GM21737 (cell line): ENCODE measurements around the gene AFF1.
A peak's percentile ranks its signal among the peaks of the same experiment; 100 is the strongest.
"Not testable (repeated sequence)": the region's sequence is repeated elsewhere in the genome, so short reads cannot be mapped to it uniquely, and the experiment has no call there.

ENCODE experiments used
- ATAC-seq: cut with Tn5 transposase; IDR thresholded peaks from one replicate; pipeline ENCODE4 v1.9.1; 2021; ENCODE audit warnings: mild to moderate bottlenecking, moderate library complexity; ENCODE audit not compliant: unreplicated experiment

The AFF1 gene

GRCh38 chr4:87128006-87128705 lies 193.3 kb downstream of the AFF1 start:
- ATAC-seq, result no peak

GRCh38 chr4:87129681-87130080 lies 194.9 kb downstream of the AFF1 start:
- ATAC-seq, result no peak

GRCh38 chr4:87130985-87131703 lies 196.3 kb downstream of the AFF1 start:
- ATAC-seq, result no peak

DNA sequence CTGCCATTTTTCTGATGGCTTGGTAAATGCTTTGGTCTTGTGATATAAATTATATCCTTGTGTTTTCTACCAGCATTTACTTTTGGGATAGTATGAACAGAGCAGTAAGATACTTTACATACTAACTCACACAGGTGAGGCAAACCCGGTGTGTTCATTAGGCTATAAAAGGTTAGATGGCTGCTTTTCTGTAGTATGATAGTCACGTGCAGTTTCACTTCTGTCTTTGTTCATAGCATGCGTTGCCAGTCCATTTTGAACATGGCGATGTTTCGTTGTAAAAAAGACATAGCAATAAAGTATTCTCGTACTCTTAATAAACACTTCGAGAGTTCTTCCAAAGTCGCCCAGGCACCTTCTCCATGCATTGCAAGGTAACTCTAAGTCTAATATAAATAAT lies 197.2 kb downstream of the AFF1 start:
- ATAC-seq, result no peak

- ATAC-seq, result no peak
Measured at GRCh38 chr4:87133183-87133582, 198.4 kb downstream of the AFF1 start.

- no peak for ATAC-seq
Measured at GRCh38 chr4:87134122-87134521, 199.3 kb downstream of the AFF1 start.

DNA sequence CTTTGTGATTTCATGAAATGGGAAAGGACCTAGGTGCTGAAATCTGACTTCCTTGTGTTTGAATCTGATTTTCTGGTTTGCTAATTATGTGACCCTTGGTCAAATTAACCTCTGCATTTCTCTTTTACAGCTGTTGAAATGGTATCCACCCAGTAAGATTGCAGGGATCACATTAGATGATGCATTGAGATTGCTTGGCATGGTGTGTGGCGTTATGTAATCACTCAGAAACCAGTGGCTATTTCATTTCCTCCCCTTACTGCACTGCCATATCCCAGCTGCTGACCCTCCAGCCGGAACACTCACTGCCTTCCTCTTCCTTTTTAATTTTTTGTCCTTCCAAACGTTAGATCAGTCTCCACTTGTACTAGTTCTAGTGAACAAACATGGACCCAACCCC lies 206.6 kb downstream of the AFF1 start:
- ATAC-seq, result no peak

DNA sequence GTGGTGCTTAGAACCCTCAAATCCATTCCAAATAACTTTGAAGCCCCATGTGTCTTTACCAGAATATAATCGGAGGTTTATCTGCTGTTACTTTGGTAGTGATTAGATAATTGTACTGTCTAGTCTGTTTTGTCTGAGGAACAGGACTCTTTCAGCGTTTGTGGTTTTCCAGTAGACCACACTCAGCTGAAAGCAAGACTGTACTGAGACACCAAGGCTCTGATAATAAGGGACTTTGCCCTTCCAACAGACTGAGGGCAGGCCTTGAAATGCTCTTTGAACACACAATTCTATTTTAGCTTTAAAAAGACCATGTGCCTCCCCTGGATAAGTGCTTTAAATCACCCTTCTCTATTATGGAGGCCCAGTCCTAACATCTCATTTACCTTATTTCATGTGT lies 209.5 kb downstream of the AFF1 start:
- ATAC-seq, result no peak

- not testable (repeated sequence) for ATAC-seq
Measured at GRCh38 chr4:87145934-87146333, 211.1 kb downstream of the AFF1 start.

DNA sequence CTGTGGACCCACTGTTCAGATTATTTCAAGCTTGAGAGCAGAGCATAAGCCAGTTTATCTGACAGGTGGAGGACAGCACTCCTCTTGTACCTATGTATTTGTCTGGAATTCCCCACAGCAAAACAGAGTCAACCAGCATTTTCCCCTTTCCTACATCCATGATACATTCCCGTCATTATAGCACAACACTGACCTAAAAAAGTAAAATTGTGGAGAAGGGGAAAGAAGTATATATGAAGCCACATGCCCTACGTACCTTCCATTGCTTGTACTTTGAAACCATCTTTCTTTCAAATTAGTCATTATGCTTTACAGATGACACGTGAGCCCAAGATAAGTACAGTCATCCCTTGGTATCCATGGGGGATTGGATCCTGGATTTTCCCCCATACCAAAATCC lies 212.3 kb downstream of the AFF1 start:
- no peak for ATAC-seq

- peak; percentile 53 for ATAC-seq
Measured at GRCh38 chr4:87150498-87151261, 215.9 kb downstream of the AFF1 start.

GRCh38 chr4:87151730-87152129 lies 216.9 kb downstream of the AFF1 start:
- ATAC-seq, result no peak

- ATAC-seq, result no peak
Measured at GRCh38 chr4:87152310-87153041, 217.7 kb downstream of the AFF1 start.

DNA sequence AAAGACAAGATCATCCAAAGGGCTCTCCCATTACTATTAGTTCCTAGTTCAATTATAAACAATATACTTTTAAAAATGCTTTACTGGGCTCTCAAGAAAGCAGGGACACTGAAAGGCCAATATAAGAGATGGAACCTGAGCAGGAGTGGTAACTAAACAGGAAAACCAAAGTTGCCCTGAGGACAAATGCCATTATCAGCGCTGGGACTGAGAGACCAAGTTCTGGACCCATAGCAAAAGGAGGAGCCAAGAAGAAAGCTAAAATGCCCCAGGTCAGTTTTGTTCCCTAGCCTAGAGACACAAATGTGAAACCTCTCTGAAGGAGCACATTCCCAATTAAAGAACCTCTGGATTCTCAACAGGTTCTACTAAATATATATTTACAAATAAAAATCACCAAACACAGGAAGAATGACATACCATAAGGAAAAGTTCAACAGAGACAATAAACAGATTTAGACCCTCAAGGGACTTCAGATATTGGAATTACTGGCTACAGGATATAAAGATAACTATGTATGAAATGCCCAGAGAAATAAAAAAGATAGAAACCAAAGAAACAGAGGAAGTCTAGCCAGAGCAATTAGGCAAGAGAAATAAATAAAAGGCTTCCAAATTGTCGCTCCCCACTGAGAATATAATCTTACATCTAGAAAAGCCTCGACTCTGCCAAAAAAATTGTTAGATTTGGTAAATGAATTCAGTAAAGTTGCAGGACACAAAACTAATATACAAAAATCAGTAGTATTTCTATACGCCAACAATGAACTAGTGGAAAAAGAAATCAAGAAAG lies 218.5 kb downstream of the AFF1 start:
- no peak for ATAC-seq

DNA sequence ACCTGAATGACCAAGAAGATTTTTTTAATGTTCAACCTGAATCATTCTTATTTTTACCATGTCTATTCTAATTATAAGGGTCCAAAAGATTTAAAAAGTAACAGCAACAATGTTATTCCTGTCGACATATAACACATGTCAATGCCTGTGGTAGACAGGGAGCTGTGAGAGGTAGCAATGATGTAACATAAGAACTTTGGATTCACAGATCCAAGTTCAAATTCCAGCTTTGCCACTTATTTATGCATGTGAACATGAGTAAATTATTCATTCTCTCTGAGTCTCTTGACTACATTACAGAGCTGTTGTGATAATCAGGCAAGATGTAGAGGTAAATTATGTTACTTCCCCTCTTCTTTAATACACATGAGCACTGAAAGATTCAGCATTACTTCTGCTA lies 231.1 kb downstream of the AFF1 start:
- no peak for ATAC-seq

- ATAC-seq, result no peak
Measured at GRCh38 chr4:87166296-87166854, 231.6 kb downstream of the AFF1 start.

DNA sequence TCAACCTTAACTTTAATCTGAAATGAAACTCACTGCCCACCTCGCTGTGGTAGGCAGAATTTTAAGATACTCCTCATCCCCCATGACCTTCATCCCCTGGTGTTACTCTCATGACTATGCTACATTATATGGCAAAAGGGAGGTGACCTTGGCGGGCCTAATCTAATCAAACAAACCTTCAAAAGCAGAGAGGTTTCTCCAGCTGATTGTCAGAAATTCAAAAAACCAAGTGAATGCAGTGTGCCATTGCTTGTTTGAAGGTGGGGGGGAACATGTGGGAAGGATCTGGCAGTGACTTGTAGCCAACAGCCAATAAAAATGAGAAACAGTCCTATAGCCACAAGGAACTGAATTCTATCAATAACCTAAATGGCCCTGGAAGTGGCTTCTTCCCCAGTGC lies 237.1 kb downstream of the AFF1 start:
- no peak for ATAC-seq

GRCh38 chr4:87174672-87175071 lies 239.9 kb downstream of the AFF1 start:
- ATAC-seq, result no peak

GRCh38 chr4:87179751-87180150 lies 244.9 kb downstream of the AFF1 start:
- no peak for ATAC-seq

GRCh38 chr4:87180767-87181166 lies 246.0 kb downstream of the AFF1 start:
- no peak for ATAC-seq
